ENCODE data around the gene IYD. TPM values are rescaled to one million over a fixed set of nuclear protein-coding genes. Genes with fewer than 3 reads are reported as not detected.

Gene IYD
- total RNA-seq, 2 experiments from 2014 or later: not detected

DNA sequence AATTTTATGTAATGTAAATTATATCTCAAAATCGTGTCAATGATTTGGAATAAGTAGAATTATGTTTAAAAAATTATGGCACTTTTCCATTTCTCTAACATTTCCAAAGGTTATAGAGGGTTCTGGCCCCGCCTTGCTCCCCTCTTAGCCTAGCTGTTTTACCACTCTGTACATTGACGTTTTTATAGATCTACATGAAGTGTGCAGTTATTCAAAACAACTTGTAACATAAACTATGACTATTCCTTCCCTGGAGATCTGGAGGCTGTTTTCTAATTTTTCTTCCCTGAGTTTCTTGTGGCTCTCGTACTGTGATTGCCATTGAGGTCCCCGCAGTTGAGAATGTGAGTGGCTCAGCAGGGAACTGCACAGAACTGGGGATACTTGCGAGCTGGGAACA is 48.4 kb downstream of the IYD start:
- ChIA-PET POLR2A (interaction anchor here (0.8 to 3.4 kb wide), 4 partner anchors 10 to 399 kb away, joined by 3 to 13 read pairs (median 3); no protein-coding TSS in a partner anchor), CTCF (ENCODE audit: unreplicated experiment) (interaction anchor here (1.3 to 1.8 kb wide), 2 partner anchors 349 to 398 kb away, joined by 4 to 8 read pairs; no protein-coding TSS in a partner anchor)
- H3K79me2 ChIP-seq (ENCODE audit: insufficient read depth, low read depth, low read length): no peaks in the 10 kb centered on the region
- H3K27ac ChIP-seq (ENCODE audit: low read depth, low read length, poor library complexity, severe bottlenecking): no peak overlapping the region
- no peak overlapping the region for H3K4me2 ChIP-seq (ENCODE audit: low read length)
- H3K9me2 ChIP-seq (ENCODE audit: insufficient read depth, low read length): no peaks in the 10 kb centered on the region
- intact Hi-C loops (cut with micrococcal nuclease; ENCODE audit: unreplicated experiment): loop anchor here (5.0 kb wide), 1 partner anchor 270 kb away; no protein-coding TSS in a partner anchor
- peak overlapping the region; percentile 85; the same call in 1 of the 2 replicates for H2AFZ ChIP-seq (ENCODE audit: low read length)
- no peak for DNase-seq (ENCODE audit: low spot score)
- BruUV-seq (replicated peaks): no TSS peak
- no peak for TF ChIP-seq EZH2phosphoT487 (IDR thresholded peaks at IDR 0.05; ENCODE audit: borderline replicate concordance, low read depth, low read length)
- TF ChIP-seq, protein P1, sequence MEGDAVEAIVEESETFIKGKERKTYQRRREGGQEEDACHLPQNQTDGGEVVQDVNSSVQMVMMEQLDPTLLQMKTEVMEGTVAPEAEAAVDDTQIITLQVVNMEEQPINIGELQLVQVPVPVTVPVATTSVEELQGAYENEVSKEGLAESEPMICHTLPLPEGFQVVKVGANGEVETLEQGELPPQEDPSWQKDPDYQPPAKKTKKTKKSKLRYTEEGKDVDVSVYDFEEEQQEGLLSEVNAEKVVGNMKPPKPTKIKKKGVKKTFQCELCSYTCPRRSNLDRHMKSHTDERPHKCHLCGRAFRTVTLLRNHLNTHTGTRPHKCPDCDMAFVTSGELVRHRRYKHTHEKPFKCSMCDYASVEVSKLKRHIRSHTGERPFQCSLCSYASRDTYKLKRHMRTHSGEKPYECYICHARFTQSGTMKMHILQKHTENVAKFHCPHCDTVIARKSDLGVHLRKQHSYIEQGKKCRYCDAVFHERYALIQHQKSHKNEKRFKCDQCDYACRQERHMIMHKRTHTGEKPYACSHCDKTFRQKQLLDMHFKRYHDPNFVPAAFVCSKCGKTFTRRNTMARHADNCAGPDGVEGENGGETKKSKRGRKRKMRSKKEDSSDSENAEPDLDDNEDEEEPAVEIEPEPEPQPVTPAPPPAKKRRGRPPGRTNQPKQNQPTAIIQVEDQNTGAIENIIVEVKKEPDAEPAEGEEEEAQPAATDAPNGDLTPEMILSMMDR (conservative IDR thresholded peaks at IDR 0.05; ENCODE audit: low read length): no peak
- H3K36me3 ChIP-seq (ENCODE audit: insufficient read depth, low read length): no peaks in the 10 kb centered on the region
- H4K20me1 ChIP-seq (ENCODE audit: insufficient read depth, low read length): no peaks in the 10 kb centered on the region
- peaks cover 17% of the 10 kb centered on the region; the same call in 1 of the 2 replicates for H3K9me3 ChIP-seq (ENCODE audit: low read length)
- no peak overlapping the region for H3K4me3 ChIP-seq (ENCODE audit: low read depth, low read length, poor library complexity, severe bottlenecking)
- peaks cover 14% of the 10 kb centered on the region for H3K4me1 ChIP-seq (ENCODE audit: insufficient read depth, low read length, poor library complexity, severe bottlenecking)

DNA sequence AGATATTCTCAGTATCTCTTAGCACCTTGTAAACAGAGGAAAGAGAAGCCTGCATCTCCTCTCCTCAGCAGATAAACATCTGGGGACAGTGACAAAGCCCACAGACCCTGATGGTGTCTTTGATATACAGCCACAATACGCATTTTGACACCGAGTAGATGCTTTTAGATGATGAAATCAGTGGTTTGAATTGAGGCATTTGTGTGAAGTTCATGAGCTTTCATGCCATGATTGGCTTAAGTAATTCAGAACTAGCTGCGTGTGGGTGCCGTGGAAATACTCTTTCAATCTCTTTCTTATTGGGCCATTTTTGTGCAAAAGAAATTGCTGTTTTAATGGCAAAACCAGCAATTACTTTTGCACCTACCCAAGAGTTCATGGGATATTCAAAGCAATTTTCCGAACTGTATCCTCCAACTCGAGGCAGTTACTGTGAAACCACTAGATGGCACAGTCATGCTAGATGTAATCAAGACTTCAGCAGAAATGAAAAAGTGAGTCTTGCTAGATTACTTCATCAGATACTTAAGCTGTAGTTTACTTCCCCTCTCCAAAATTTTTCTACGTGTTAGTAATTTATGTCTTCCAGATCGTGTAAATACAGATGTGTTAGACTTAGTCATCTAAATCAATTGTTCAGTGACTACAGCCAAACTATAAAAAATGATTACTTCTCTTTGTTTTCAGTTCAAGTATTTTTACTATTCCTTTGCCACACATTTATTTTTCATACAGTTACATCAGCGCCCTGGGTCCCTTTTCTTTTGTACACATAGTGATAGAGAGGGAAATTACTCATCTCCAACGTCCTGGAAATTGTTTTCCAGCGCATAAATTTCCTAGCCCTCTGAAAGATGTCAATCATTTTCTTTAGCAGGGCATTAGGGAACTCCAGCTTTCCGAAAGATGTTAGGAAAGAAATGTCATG is 49.4 kb downstream of the IYD start:
- Histone ChIP-seq H3K9me3 (ENCODE audit: low read length) (peaks cover 17% of the 10 kb centered on the region; the same call in 1 of the 2 replicates), H3K4me2 (ENCODE audit: low read length) (peak overlapping the region; percentile 54), H3K9me2 (ENCODE audit: insufficient read depth, low read length) (no peaks in the 10 kb centered on the region), H3K4me1 (ENCODE audit: insufficient read depth, low read length, poor library complexity, severe bottlenecking) (peaks cover 14% of the 10 kb centered on the region), H4K20me1 (ENCODE audit: insufficient read depth, low read length) (no peaks in the 10 kb centered on the region), H2AFZ (ENCODE audit: low read length) (peak overlapping the region; percentile 85), H3K36me3 (ENCODE audit: insufficient read depth, low read length) (no peaks in the 10 kb centered on the region), H3K27ac (ENCODE audit: low read depth, low read length, poor library complexity, severe bottlenecking) (peak overlapping the region; percentile 9), H3K79me2 (ENCODE audit: insufficient read depth, low read depth, low read length) (no peaks in the 10 kb centered on the region), H3K4me3 (ENCODE audit: low read depth, low read length, poor library complexity, severe bottlenecking) (peak overlapping the region; percentile 3)
- BruUV-seq (replicated peaks): no TSS peak
- TF ChIP-seq, protein P1 (conservative IDR thresholded peaks at IDR 0.05; ENCODE audit: low read length): peak; percentile 98
- no peak for TF ChIP-seq EZH2phosphoT487 (IDR thresholded peaks at IDR 0.05; ENCODE audit: borderline replicate concordance, low read depth, low read length)
- POLR2A ChIA-PET: interaction anchor here (0.5 to 3.4 kb wide), 10 partner anchors 8 to 398 kb away, joined by 3 to 13 read pairs (median 3); no protein-coding TSS in a partner anchor
- peak; percentile 91 for DNase-seq (ENCODE audit: low spot score)
- CTCF ChIA-PET (ENCODE audit: unreplicated experiment): interaction anchor here (0.6 to 1.8 kb wide), 7 partner anchors 8 to 397 kb away, joined by 3 to 8 read pairs (median 4); no protein-coding TSS in a partner anchor
- intact Hi-C loops (cut with micrococcal nuclease; ENCODE audit: unreplicated experiment): loop anchor here (1.0 to 5.0 kb wide), 5 partner anchors 182 to 397 kb away; no protein-coding TSS in a partner anchor

All from OCI-LY7 (cell line).